Activated CD4-positive, alpha-beta T cell treated with anti-CD3 and anti-CD28 coated beads, Interleukin-2, amount 50 U/mL, for 16 hours (primary cell): ENCODE data around the gene C1orf226.
"Not testable (repeated sequence)": the region's sequence is repeated elsewhere in the genome, so short reads cannot be mapped to it uniquely, and the experiment has no call there.

Experiments used
- DNase-seq: peaks from one replicate; pipeline ENCODE4 v3.0.0-alpha.2; 2020

The C1orf226 gene, protein sequence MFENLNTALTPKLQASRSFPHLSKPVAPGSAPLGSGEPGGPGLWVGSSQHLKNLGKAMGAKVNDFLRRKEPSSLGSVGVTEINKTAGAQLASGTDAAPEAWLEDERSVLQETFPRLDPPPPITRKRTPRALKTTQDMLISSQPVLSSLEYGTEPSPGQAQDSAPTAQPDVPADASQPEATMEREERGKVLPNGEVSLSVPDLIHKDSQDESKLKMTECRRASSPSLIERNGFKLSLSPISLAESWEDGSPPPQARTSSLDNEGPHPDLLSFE

DNA sequence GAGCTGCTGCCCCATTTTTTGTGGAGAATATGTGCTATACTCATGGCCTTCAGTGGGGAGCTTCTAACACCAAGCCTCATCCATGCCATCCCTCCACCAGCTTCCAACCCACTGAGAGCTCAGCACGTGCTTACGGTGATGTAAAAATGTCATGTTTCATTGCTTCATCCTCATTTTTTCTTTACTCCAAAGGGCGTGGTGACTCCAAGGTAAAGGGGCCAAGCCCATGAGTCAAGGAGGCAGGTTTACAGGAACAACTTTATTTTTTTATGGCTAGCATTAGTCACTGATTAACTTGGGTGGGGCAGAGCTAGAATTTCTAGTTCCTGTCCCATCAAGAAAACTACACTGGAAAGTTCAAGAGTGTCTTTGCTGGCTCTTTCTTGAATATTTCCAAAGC is at the start of gene C1orf226:
C1orf226 (plus strand) TSS at position 346 of the 400 bp plus-strand sequence. CDS start 174 bp downstream, outside the sequence.
- no peak for DNase-seq

DNA sequence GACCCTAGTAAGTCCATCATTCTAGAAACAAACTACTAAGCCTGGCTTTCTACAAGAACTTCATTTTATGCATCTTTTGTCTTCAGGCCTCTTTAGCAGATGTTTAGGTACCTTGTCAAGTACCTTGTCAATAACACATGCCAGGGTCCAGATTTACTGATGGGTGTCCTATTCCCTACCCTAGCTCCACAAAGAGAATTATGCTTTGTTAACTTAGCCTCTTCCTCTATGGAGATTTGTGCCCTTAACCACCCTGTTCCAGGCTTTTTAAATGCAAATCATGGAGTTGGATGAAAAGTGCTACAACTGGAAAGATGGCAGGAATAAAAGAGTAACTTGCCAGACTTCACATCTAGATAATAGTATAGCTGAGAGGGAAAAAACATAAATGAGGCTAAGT is 47.5 kb upstream of the C1orf226 start:
- no peak for DNase-seq

DNA sequence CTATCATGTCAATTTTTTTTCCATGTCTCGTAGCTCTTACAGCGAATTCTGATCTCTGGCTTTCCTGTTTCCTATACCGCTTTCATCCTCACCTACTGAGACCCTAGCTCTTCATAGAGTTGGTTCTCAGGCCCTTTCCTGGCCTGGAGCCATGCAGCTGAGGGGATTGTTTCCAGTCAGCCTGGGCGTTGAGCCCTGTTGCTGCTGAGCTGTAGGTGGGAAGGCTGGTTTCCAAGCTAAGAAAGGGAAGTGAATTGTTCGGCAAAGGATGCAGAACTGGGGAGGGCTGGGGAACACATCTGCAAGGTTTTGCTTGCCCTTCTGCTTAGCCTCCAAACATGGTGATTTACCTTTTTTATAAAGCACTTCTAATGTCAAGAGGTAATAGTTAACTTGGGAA is 46.4 kb upstream of the C1orf226 start:
- DNase-seq: no peak

DNA sequence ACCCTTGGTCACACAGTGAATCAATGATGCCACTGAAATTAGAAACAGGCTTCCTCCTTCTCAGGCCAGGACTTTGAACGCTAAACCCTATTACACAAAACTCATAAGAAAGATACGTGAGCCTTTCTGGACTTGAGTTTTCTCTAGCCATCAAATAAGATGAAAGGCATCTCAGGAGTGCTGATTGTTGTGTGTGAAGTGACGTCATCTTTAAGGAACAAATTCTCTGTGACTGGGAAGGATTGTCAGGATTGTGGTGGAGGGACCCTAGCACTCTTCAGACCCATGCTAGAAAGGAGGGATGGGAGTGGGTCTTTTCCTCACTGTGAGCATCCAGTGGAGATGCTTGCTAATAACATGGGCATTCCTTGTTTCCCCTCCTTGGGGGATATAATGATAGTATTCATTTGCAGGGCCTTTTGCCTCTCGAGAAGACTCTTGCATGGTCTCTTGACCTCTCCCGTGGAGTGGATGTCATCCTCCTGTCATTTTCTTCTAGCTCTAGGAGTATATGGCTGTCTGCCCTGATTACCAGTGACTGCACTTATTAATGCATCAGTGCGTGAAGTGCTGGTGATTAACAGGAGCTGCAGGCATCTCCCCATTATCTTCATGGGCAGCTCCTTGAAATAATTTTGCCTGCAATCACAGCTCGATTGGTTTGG is 44.8 kb upstream of the C1orf226 start:
- no peak for DNase-seq

DNA sequence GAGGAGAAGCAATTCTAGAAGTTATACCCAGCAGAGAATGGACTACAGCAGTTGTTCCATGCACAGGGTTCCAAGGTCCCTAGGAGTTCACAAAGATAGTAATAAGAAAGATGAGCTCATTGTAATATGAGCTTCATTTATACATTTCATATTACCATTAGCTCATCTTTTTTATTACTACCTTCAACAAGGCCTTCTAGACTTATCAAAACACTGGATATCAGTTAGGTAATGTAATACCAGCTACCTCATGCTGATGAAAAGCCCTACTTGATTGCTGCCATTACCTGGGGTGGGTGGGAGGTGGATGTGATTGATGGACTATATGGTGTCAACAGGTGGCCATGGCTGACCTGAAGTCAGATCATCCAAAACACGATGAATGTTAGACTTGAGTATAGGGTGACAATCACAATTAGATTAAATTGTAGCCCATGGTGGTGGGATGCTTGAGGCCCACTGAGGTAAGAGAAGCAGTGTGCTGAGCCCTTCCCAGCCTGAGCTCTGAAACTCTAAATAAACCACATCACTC is 39.0 kb upstream of the C1orf226 start:
- DNase-seq: no peak

DNA sequence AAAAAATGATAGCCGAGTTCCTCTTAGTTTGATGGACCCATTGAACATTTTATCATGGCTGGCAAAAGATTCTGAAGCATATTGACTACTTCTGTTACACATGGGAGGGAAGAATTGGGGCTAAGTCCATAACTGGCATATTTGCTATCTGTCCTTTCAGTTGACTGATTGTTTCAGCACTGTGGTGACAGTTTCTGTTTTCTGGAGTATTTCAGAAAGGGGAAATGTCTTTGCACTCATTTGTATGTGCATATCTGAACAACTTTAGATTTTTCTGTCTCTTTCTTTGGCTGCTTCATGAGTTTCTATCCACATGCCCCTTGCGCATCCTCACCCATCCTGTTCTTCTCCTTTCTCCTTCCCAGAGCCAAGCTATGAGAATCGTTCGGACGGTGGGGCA is 38.1 kb upstream of the C1orf226 start:
- DNase-seq: no peak

DNA sequence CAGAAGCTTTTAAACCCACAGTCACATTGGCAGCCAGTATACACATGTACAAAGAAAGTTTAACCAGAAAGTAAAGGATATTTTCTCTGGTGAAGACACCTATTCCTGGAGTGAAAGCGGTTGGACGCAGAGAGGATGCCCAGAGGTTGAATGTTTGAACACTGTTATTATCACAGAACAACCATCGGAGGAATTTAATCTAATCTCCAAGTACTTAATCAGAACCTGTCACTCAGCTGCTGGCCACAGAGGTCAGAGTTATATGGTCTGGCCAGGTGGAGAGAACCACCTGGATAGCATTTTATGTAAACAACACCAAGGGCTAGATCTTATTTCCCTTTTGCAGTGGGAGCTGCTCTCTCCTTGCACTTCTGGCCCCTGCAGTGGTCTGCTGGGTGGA is 34.2 kb upstream of the C1orf226 start:
- DNase-seq: no peak

DNA sequence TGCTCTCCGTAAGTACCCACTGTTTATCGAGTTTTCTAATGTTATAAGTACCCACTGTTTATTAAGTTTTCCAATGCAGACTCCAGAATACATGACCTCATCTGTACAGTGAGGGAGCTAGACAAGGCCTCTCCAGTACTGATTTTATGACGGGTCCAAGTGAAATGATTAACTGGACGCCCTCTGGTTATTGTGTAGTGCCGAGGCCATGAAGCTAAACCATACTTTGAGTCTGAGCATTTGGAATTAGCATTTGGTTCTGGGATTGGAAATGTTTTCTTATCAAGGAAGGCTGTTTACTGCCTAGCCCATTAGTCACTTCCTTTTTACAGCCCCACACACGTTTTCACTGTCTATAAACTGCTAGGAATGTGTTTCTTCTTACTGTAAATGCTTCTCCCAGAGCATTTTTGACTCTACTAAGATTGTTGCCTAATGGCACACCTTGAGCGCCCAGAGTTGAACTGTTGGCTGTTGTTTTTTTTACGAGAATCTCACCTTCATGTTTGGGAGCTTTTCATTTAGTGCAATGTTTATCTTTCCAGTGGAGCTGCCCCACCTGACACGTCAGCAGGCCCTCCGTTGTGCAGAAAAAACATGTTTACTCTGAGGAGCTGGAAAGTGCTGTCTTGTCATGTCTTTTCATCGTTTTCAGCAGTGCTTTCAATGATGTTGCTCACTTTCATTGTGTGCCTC is 31.7 kb upstream of the C1orf226 start:
- no peak for DNase-seq

DNA sequence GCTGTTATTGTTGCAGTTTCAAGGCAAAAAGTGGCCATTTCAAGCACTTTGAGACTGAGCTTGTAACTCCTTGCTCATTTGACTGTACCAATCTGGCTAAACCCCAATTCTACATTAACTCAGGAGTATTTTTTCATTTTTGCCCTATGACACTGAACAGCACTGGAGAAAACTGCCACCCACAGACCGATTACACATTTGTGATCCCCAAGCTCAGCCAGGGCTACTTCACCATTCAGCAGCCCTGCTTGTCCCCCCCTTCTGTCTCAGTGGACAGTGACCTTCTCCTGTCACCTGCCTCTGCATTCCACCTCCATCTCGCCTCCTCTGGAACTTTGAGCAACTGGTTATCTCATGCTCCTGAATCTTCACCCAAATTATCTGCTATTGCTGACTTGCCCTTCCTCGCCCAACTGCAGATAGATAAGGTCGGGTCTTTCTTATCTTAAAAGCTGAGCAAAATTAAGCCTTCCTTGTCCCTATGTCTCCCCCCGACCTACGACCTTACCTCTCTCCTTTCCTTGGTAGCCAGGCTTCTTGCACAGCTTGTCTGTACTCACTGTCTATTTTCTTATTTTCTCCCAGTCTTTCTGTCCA is 30.2 kb upstream of the C1orf226 start:
- no peak for DNase-seq

DNA sequence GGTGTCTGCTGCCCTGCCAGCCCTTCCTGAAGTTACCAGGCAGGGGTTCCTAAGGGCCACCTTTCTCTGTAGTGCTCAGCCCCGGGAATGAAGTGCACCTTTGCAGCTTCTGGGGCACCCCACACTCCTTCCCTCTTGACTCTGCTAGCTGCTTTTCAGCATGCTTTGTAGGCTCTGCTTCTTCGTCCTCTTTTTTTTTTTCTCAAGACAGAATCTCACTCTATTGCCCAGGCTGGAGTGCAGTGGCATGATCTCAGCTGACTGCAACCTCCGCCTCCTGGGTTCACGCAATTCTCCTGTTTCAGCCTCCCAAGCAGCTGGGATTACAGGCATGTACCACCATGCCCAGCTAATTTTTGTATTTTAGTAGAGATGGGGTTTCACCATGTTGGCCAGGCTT is 29.7 kb upstream of the C1orf226 start:
- not testable (repeated sequence) for DNase-seq

DNA sequence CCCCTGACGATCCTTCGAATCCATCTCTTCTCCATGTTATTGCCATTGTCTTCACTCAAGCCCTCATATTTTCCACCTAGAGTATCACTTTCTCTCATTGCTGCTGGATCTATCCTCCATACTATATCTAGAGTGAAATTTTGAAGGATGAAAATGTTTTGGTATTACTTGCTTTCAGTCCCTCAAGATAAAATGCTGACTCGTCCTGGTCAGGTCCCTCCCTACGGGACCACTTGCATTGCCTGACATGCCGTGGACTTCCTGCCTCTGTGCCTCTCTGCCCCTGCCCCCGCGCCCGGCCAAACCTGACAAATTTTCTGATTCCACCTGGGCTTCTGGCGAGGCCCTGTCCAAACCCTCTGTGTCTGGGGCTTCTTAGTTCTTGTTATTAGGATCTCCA is 28.4 kb upstream of the C1orf226 start:
- no peak for DNase-seq

DNA sequence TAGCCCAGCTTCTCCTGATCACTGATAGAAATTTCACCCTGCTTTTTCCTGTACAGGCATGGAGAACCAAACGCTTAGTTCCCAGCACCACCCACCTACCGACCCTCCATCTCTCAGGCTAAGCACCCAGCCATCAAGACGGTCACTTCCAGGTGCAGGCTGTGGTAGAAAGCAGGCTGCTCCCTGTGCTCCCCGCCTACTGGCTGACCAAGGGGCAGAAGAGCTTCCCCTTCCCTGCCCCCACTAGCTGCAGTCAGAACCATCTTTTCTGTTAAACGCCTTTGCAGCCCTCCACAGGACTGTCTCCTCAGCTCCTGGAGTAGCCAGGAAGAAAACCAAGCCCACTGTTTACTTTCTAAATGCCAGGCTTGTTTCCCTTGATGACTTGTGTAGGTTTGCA is 27.8 kb upstream of the C1orf226 start:
- DNase-seq: no peak

DNA sequence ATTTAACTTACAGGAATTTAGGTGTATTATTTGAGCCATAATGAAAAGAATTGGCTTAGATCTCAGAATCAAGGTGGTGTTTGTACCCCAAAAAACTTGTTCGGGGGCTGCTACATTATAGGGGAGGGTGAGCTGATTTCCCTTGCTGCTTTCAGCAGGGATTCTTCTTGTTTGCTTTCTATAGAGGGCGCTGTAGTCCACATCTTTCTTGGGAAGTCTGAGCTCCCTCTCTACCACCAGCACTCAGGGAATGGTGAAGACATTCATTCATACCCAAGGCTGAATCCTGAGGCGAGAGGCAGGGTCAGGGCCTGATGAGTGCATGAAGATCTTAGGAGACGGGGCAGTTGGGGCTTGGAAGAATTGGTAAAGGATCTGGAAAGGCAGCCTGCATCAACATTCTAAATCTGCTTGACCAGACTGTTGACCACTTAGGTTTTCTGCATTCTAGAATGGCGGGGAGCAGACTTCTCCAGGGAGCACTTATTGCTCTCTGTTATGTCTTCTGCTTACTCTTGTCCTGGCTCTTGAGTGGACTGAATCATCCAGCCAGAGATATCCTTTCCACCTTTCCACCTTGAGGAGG is 23.8 kb upstream of the C1orf226 start:
- peak; percentile 10 for DNase-seq

DNA sequence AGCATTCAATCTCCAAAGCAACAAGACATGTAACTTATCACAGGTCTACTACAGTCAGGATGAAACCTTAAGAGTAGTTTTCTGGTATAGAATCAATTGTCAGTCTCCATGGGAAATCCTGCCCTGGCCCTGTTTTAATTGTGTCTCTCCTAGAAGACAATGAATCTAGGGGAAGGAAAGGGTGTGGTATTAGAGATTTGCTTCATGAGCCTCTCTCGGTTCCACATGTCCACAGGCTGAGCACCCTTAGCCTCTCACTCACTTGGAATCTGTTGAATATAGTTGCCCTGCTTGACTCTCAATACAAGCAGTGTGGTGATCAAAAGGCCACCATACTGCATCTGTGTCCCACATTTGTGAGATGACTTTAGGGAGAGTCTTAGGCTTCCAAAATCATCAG is 22.6 kb upstream of the C1orf226 start:
- DNase-seq: no peak

DNA sequence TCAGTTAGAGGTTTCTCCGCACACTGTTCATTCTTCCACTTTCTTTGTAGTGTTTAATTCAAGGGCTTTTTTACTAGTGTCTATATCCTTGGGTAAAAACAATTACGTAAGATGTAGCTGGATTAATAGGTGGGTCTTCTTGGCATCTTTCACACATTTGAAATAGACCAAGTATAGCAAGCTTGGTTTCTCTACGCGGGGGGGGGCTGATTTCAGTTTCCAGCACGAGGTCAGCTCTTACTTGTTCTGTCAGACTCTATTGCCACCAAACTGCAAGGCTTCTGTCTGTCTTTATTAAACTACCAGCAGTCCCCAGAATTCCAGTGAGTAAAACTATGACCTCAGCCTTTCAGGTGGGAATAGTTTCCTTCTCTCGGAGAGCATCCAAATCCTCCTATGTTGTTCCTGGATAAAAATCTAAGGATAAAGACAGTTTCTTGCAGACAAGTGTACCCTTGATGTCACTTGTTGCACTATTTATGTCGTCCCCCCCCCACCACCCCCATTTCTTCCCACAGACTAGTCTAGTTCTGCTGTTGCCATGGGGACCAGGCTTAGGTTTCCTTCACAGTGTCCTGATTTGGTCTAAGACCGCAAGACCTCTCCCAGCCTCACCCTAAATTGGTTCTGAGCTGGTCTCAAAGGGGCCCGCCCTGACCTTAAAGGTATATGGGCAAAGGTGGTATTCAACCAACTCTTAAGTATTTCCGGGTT is 21.8 kb upstream of the C1orf226 start:
- DNase-seq: no peak

DNA sequence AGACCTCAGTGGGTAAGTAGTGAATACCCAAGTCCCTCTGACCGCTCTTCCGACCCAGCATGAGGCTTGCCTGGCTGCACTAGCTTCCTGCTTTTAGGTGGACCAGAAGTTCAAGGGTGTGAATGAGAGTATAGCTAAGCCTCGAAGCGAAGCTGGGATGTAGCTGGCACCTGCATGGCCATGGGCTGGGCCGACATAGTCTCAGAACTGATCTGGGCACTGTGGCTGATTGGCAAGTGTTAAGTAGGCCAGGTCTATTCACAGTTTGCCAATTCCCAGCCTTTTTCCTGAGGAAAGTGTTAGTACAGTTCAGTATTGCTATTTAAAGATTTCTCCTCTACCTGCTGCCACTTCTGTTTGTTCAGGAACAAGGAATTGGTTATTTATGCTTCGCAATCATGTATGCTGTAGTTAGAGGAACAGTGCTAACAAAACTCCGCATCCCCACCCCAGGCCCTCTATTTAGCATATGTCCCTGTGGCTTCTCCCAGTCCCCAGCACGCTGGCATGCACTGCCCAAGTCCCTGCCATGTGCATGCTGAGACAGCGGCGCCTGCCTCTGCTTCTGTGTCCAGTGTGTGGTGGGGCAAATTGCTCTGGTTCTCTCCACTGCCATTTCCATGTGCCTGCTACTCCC is 21.2 kb upstream of the C1orf226 start:
- no peak for DNase-seq

DNA sequence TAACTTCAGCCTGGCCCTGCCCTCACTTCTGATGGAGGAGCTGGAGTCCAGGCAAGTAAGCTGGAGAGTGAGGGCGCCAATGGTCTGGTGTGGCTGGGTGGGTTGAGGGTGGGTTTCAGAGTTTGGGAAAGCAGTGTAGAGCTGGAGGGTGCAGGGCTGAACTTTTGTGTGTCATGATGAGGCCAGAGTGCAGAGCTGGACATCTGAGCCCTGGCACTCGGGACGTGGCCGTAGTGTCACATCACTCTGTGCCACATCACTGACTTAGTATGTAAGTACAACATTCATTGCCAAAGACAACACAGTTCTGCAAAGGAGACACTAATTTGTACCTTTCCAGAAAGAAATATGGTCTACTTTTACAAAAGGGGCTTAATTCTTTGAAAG is 20.7 kb upstream of the C1orf226 start:
- DNase-seq: no peak

DNA sequence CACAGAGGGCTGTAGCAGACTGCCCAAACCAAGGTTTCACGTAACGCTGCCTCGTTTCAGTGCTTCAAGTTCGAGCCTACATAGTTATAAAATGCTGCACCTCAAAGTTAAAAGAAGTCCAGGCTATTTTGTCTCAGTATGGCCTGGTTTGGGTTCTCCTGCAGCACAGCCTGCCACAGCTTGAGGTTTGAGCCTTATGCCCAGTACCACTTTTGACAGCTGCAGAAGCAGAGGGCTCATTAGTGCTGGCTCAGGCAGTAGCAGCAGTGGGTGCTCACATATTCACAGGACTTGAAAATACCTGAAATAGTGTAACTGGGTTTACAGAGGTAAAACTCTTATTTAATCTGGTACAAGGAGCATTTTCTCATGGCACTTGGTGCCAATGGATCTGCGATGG is 20.2 kb upstream of the C1orf226 start:
- DNase-seq: no peak

DNA sequence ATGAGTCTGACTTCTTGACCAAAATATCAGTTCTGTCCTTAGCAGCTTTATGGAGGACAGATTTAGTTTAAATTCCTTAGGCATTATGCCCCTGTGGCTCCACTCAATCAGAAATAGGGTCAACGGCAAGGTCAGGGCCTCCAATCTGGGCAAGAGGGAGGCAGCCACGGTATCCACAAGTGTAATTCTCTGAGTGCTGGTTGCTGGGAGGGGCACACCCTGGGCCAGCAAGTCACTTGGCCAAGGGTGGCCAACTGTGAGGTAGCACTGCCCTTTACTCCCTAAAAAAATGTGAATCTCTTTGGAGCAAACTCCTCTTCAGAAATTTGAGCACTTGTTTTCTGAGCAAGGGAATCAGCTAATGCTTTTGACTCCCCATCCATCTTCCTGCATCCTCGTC is 17.7 kb upstream of the C1orf226 start:
- DNase-seq: no peak

DNA sequence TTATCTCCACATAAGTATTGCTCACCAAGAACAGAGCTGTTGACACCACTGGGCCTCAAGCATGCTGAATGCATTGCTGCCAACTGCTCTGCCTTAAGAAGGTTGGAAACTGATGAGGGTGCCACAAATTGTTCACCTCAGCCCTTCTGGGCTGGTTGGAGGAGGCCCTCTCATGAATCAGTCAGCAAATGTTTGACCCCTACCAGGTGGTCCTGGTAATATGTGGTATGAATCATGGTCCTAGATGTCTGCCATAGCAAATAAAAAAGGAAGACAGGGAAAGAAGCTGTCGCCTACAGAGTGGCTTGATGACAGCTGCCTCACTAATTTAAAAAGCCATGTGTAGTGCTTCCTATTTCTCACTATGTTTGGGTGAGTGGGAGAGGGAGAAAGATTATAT is 17.0 kb upstream of the C1orf226 start:
- no peak for DNase-seq

DNA sequence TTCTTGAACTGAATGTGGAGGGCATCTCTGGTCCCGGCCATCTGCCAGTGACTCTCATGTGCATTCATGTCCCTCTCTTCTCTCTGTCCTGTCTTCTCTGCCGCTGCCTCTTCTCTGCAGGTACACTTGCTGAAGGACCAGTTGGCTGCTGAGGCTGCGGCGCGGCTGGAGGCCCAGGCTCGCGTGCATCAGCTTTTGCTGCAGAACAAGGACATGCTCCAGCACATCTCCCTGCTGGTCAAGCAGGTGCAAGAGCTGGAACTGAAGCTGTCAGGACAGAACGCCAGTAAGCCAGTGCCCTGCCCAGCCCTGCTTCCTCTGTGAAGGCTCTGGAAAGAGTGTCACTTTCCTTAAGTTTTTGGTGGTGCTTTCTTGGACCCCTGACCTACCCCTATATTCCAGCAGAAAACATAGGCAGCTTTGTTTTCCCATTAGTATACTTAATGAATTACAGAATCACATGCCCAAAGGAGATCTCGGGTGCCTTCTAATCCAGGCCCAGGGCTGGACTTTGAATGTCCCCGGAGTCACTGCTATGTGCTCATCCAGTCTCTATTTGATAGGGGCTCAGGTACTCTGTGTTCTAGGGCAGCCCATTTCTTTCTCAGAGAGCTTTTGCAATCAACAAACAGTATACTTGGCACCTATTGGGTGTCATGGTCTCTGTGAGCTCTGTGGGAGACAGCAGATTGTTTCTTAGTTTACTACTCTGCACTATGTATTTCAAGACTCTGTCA is 16.1 kb upstream of the C1orf226 start:
- DNase-seq: no peak
